BJ (cell line): ENCODE data around the gene UBR3. TPM values are rescaled to one million over a fixed set of nuclear protein-coding genes. Genes with fewer than 3 reads are reported as not detected.

Experiments
- CTCF ChIA-PET: fragments of 350-600 bp; formaldehyde crosslinking; extraction: SDS; loops from one replicate; lab custom pipeline; 2021; ENCODE audit warnings: antibody characterized with exemption, inconsistent platforms; lab: Yijun Ruan, JAX
- POLR2A ChIA-PET: fragments of 300-600 bp; sonication (Branson Sonifier 250); formaldehyde crosslinking; extraction: SDS; loops from one replicate; lab custom pipeline; 2021; ENCODE audit warnings: antibody characterized with exemption; lab: Charles Lee
- DNase-seq: peaks from one replicate; pipeline ENCODE4 v3.0.0-alpha.2; 2011; ENCODE audit warnings: low read depth
- H3K27me3 ChIP-seq: 2 replicates; pipeline ENCODE4 v1.6.0; 2011; ENCODE audit warnings: low read length; ENCODE audit not compliant: control insufficient read depth, insufficient read depth
- H3K36me3 ChIP-seq: 2 replicates; pipeline ENCODE4 v1.5.1; 2011; ENCODE audit warnings: low read length; ENCODE audit not compliant: control insufficient read depth, insufficient read depth
- H3K4me3 ChIP-seq: 2 replicates; pipeline ENCODE4 v1.5.1; 2011; ENCODE audit warnings: low read depth, mild to moderate bottlenecking, control low read depth, low read length
- CTCF ChIP-seq: IDR thresholded peaks from 2 replicates; pipeline ENCODE4 v1.5.1; 2011; ENCODE audit warnings: low read depth, mild to moderate bottlenecking, control low read depth, inconsistent platforms, low read length, moderate library complexity; ENCODE audit not compliant: insufficient read depth
- polyA plus RNA-seq: library from polyadenylated mRNA; depleted of rRNA; stranded (reverse); fragments of >200 nt; gene quantifications from 2 replicates; pipeline ENCODE4 v1.2.3, GENCODE V29; 2011

UBR3 gene
- polyA plus RNA-seq, 1 experiment, result 7.5 TPM

- H3K4me3 ChIP-seq, result no peak overlapping the region
- DNase-seq, result no peak
- no peaks in the 10 kb centered on the region for H3K36me3 ChIP-seq
- ChIA-PET CTCF (no interaction called here), POLR2A (no interaction called here)
- no peak for TF ChIP-seq CTCF
- H3K27me3 ChIP-seq, result no peaks in the 10 kb centered on the region
These were observed 193.5 kb downstream of the UBR3 start for GRCh38 chr2:170020777-170021176.

- POLR2A ChIA-PET, result no interaction called here
- Histone ChIP-seq H3K27me3 (no peaks in the 10 kb centered on the region), H3K4me3 (no peak overlapping the region), H3K36me3 (no peaks in the 10 kb centered on the region)
- CTCF ChIA-PET, result no interaction called here
- peak; percentile 37 for DNase-seq
- TF ChIP-seq CTCF, result no peak
These were observed 195.4 kb downstream of the UBR3 start for GRCh38 chr2:170022692-170023091.

GRCh38 chr2:170024721-170025120 is 197.5 kb downstream of the UBR3 start:
- no peak for DNase-seq
- POLR2A ChIA-PET, result no interaction called here
- H3K36me3 ChIP-seq, result no peaks in the 10 kb centered on the region
- CTCF ChIA-PET, result no interaction called here
- no peak overlapping the region for H3K4me3 ChIP-seq
- no peak for TF ChIP-seq CTCF
- H3K27me3 ChIP-seq, result no peaks in the 10 kb centered on the region

GRCh38 chr2:170025223-170025622 is 198.0 kb downstream of the UBR3 start:
- no peak overlapping the region for H3K4me3 ChIP-seq
- TF ChIP-seq CTCF, result no peak
- no peak for DNase-seq
- POLR2A ChIA-PET, result no interaction called here
- H3K27me3 ChIP-seq, result no peaks in the 10 kb centered on the region
- CTCF ChIA-PET, result no interaction called here
- no peaks in the 10 kb centered on the region for H3K36me3 ChIP-seq

- POLR2A ChIA-PET, result no interaction called here
These were observed 199.1 kb downstream of the UBR3 start for GRCh38 chr2:170026361-170026760.

More at GRCh38 chr2:170026361-170026760, 199.1 kb downstream of the UBR3 start:
- no peaks in the 10 kb centered on the region for H3K36me3 ChIP-seq
- CTCF ChIA-PET, result no interaction called here
- no peak overlapping the region for H3K4me3 ChIP-seq
- no peak for DNase-seq
- TF ChIP-seq CTCF, result no peak
- no peaks in the 10 kb centered on the region for H3K27me3 ChIP-seq
